Fibroblast of mammary gland (primary cell): Measurements from ENCODE around the gene UMODL1.

Experiments used
- DNase-seq: peaks from one replicate; pipeline ENCODE4 v3.0.0-alpha.2; 2010; ENCODE audit warnings: low read depth
- H3K4me3 ChIP-seq: 2 replicates; pipeline ENCODE4 v1.5.1; 2011; ENCODE audit warnings: low read depth, mild to moderate bottlenecking, low read length, moderate library complexity; ENCODE audit not compliant: control insufficient read depth
- TF ChIP-seq, protein P1 (sequence below): conservative IDR thresholded peaks from 2 replicates; pipeline ENCODE4 v1.5.1; 2011; ENCODE audit warnings: low read depth, low read length, inconsistent platforms; ENCODE audit not compliant: control insufficient read depth, insufficient read depth

The UMODL1 gene

DNA sequence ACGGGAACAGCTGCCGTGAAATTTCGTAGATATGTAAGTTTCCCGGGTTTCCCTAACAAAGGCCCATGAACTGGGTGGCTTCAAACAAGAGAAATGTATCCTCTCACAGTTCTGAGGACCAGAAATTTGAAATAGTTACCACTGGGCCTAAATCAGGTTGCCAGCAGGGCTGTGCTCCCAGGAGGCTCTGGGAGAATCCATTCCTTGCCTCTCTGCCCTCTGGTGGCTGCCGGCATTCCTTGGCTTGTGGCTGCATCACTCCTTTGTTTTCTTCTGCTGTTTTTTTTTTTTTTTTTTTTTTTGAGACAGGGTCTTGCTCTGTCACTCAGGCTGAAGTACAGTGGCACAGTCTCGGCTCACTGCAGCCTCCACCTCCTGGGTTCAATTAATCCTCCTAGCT is 23.7 kb downstream of the UMODL1 start:
- DNase-seq: peak; percentile 25
- TF ChIP-seq, protein P1, sequence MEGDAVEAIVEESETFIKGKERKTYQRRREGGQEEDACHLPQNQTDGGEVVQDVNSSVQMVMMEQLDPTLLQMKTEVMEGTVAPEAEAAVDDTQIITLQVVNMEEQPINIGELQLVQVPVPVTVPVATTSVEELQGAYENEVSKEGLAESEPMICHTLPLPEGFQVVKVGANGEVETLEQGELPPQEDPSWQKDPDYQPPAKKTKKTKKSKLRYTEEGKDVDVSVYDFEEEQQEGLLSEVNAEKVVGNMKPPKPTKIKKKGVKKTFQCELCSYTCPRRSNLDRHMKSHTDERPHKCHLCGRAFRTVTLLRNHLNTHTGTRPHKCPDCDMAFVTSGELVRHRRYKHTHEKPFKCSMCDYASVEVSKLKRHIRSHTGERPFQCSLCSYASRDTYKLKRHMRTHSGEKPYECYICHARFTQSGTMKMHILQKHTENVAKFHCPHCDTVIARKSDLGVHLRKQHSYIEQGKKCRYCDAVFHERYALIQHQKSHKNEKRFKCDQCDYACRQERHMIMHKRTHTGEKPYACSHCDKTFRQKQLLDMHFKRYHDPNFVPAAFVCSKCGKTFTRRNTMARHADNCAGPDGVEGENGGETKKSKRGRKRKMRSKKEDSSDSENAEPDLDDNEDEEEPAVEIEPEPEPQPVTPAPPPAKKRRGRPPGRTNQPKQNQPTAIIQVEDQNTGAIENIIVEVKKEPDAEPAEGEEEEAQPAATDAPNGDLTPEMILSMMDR: peak; percentile 13
- H3K4me3 ChIP-seq: no peak overlapping the region

DNA sequence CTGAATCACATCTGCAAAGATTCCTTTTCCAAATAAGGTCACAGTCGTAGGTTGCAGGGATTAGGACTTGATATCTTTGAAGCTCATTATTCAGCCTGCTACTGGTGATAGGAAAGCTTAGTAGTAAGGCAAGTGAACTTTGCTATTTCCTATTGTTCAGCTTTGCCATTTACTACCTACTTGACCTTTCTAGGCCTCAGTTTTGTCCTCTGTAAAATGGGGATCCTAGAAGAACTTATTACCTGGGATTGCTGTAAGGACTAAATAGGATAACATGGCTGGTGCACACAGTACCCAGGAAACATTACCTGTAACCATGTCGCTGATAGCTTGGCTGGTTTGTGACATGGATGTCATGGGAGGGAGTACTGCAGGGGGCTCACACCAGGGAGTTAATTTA is 24.5 kb downstream of the UMODL1 start:
- no peak overlapping the region for H3K4me3 ChIP-seq
- no peak for DNase-seq
- TF ChIP-seq, protein P1: no peak

- DNase-seq: no peak
- TF ChIP-seq, protein P1: no peak
- no peak overlapping the region for H3K4me3 ChIP-seq
Measured at GRCh38 chr21:42096566-42096965, 25.4 kb downstream of the UMODL1 start.

- no peak for DNase-seq
- H3K4me3 ChIP-seq: no peak overlapping the region
Measured at GRCh38 chr21:42097274-42097673, 26.2 kb downstream of the UMODL1 start.

GRCh38 chr21:42097860-42098454 is 26.8 kb downstream of the UMODL1 start:
- no peak overlapping the region for H3K4me3 ChIP-seq
- peak; percentile 98 for DNase-seq
- TF ChIP-seq, protein P1: no peak

More at GRCh38 chr21:42097274-42097673, 26.2 kb downstream of the UMODL1 start:
- TF ChIP-seq, protein P1: no peak

DNA sequence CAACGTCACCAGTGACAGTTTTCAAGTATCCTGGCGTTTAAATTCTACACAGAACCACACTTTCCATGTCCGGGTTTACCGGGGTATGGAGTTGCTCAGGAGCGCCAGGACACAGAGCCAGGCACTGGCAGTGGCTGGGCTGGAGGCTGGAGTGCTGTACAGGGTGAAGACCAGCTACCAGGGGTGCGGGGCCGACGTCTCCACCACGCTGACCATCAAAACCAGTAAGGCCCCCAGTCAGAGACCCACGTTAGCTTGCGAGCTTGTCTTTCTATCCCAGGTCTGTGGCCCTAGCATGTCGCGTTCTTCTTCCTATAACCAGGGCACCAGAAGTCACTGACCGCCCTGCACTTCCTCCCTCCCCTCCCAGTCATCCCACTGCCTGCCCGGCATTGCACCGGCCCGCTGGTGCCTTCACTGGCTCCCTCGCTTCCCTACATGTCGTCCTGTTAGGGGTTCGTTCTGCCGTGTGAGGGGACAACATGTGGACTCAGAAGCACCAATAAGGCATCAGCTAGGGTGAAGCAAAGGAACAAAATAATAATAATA is 27.9 kb downstream of the UMODL1 start:
- no peak overlapping the region for H3K4me3 ChIP-seq
- no peak for DNase-seq
- TF ChIP-seq, protein P1: no peak
